IMR-90 (cell line): ENCODE measurements around the gene HOXD12. TPM values are rescaled to one million over a fixed set of nuclear protein-coding genes. Genes with fewer than 3 reads are reported as not detected.

ENCODE experiments used
- ATAC-seq: fragments of 200-7000 bp; cut with Tn5 transposase; 2 replicates; pipeline ENCODE4 v1.9.1; 2020; ENCODE audit warnings: low read depth, mild to moderate bottlenecking, moderate library complexity
- BruUV-seq: library from RNA; stranded (reverse); fragments of 400-500 nt; replicated peaks from 2 replicates; lab custom pipeline; 2021; lab: Mats Ljungman, UMichigan
- CTCF ChIA-PET: fragments of 300-600 bp; formaldehyde crosslinking; extraction: SDS; loops from one replicate; lab custom pipeline; 2021; ENCODE audit warnings: antibody characterized with exemption; lab: Yijun Ruan, JAX
- POLR2A ChIA-PET: fragments of 300-600 bp; sonication (Branson Sonifier 250); formaldehyde crosslinking; loops from one replicate; lab custom pipeline; 2022; ENCODE audit warnings: antibody characterized with exemption; ENCODE audit not compliant: unreplicated experiment; lab: Charles Lee
- DNase-seq: peaks from one replicate; pipeline ENCODE4 v3.0.0; 2013
- H2AFZ ChIP-seq: replicated peaks from 2 replicates; pipeline ENCODE3; 2013; ENCODE audit warnings: low read length, mild to moderate bottlenecking; ENCODE audit not compliant: poor library complexity
- H2AK5ac ChIP-seq: 2 replicates; pipeline ENCODE4 v1.6.1; 2013; ENCODE audit warnings: low read depth, low read length, inconsistent platforms
- H2AK9ac ChIP-seq: replicated peaks from 2 replicates; pipeline ENCODE3; 2013; ENCODE audit warnings: mild to moderate bottlenecking, low read depth, low read length, moderate library complexity; ENCODE audit not compliant: poor library complexity
- H2BK120ac ChIP-seq: 2 replicates; pipeline ENCODE4 v1.6.1; 2013; ENCODE audit warnings: low read depth, low read length, inconsistent platforms
- H2BK15ac ChIP-seq: 3 replicates; pipeline ENCODE4 v1.6.1; 2013; ENCODE audit warnings: low read depth, low read length, inconsistent platforms
- H2BK20ac ChIP-seq: 2 replicates; pipeline ENCODE4 v1.6.1; 2013; ENCODE audit warnings: low read depth, mild to moderate bottlenecking, inconsistent platforms, low read length, moderate library complexity
- H2BK5ac ChIP-seq: 2 replicates; pipeline ENCODE4 v1.6.1; 2013; ENCODE audit warnings: mild to moderate bottlenecking, low read depth, low read length, inconsistent platforms; ENCODE audit not compliant: poor library complexity, severe bottlenecking
- H3K14ac ChIP-seq: replicated peaks from 2 replicates; pipeline ENCODE4 v1.6.1; 2013; ENCODE audit warnings: low read depth, low read length, inconsistent platforms
- H3K18ac ChIP-seq: 2 replicates; pipeline ENCODE4 v1.6.1; 2013; ENCODE audit warnings: low read depth, low read length, control low read depth
- H3K23ac ChIP-seq: 2 replicates; pipeline ENCODE4 v1.6.1; 2013; ENCODE audit warnings: low read depth, low read length, inconsistent platforms
- H3K27ac ChIP-seq: 2 replicates; pipeline ENCODE4 v1.5.1; 2013; ENCODE audit warnings: mild to moderate bottlenecking, control low read depth, low read length; ENCODE audit not compliant: insufficient read depth
- H3K27me3 ChIP-seq: 2 replicates; pipeline ENCODE4 v1.6.1; 2013; ENCODE audit warnings: low read length; ENCODE audit not compliant: control insufficient read depth, insufficient read depth
- H3K36me3 ChIP-seq: 2 replicates; pipeline ENCODE4 v1.6.1; 2013; ENCODE audit warnings: low read length, mixed read lengths; ENCODE audit not compliant: control insufficient read depth, insufficient read depth
- H3K4ac ChIP-seq: 2 replicates; pipeline ENCODE4 v1.6.1; 2013; ENCODE audit warnings: low read depth, low read length, inconsistent platforms
- H3K4me1 ChIP-seq: 2 replicates; pipeline ENCODE4 v1.6.1; 2013; ENCODE audit warnings: low read length, mixed read lengths; ENCODE audit not compliant: control insufficient read depth, insufficient read depth
- H3K4me2 ChIP-seq: 2 replicates; pipeline ENCODE4 v1.6.1; 2013; ENCODE audit warnings: low read depth, mild to moderate bottlenecking, control low read depth, low read length, moderate library complexity
- H3K4me3 ChIP-seq: 2 replicates; pipeline ENCODE4 v1.5.1; 2013; ENCODE audit warnings: low read depth, mild to moderate bottlenecking, control low read depth, low read length, moderate library complexity; ENCODE audit not compliant: insufficient read depth
- H3K56ac ChIP-seq: 2 replicates; pipeline ENCODE4 v1.6.1; 2013; ENCODE audit warnings: low read length, inconsistent platforms; ENCODE audit not compliant: insufficient read depth; ENCODE audit errors: extremely low read depth
- H3K79me1 ChIP-seq, 2 experiments: 2 replicates each; pipeline ENCODE4 v1.6.1; 2013; ENCODE audit warnings: low read length in 2 of 2, inconsistent platforms in 1 of 2, low read depth in 1 of 2
- H3K9ac ChIP-seq: 2 replicates; pipeline ENCODE4 v1.6.1; 2013; ENCODE audit warnings: low read depth, low read length, control low read depth
- H3K9me1 ChIP-seq: 2 replicates; pipeline ENCODE4 v1.6.1; 2013; ENCODE audit warnings: low read length, inconsistent platforms; ENCODE audit not compliant: insufficient read depth
- H3K9me3 ChIP-seq: 2 replicates; pipeline ENCODE4 v1.6.1; 2013; ENCODE audit warnings: low read length; ENCODE audit not compliant: control insufficient read depth, insufficient read depth
- H4K20me1 ChIP-seq: 2 replicates; pipeline ENCODE4 v1.6.1; 2013; ENCODE audit warnings: low read length, inconsistent platforms; ENCODE audit not compliant: insufficient read depth
- H4K5ac ChIP-seq: 2 replicates; pipeline ENCODE4 v1.6.1; 2013; ENCODE audit warnings: mild to moderate bottlenecking, low read depth, low read length, control low read depth
- H4K8ac ChIP-seq, 2 experiments: 2 replicates each; pipeline ENCODE4 v1.6.1; 2013; ENCODE audit warnings: low read depth in 2 of 2, low read length in 2 of 2, control low read depth in 1 of 2, inconsistent platforms in 1 of 2
- H4K91ac ChIP-seq: 2 replicates; pipeline ENCODE4 v1.6.1; 2013; ENCODE audit warnings: low read depth, low read length, inconsistent platforms; ENCODE audit not compliant: insufficient read depth
- BHLHE40 ChIP-seq: fragments of 150-350 bp; IDR thresholded peaks from 2 replicates; pipeline ENCODE4 v1.6.1; 2016; ENCODE audit warnings: mild to moderate bottlenecking, low read depth, low read length
- CEBPB ChIP-seq: IDR thresholded peaks from 2 replicates; pipeline ENCODE4 v1.6.1; 2012; ENCODE audit warnings: low read depth, low read length, improper control_type of control experiment
- CHD1 ChIP-seq: IDR thresholded peaks from 2 replicates; pipeline ENCODE4 v1.6.1; 2012; ENCODE audit warnings: low read depth, low read length, improper control_type of control experiment
- FOS ChIP-seq: fragments of 150-350 bp; IDR thresholded peaks from 2 replicates; pipeline ENCODE4 v1.6.1; 2016; ENCODE audit warnings: low read depth, low read length
- MAFK ChIP-seq: IDR thresholded peaks from 2 replicates; pipeline ENCODE4 v1.6.1; 2012; ENCODE audit warnings: low read depth, low read length, improper control_type of control experiment
- MAZ ChIP-seq: IDR thresholded peaks from 2 replicates; pipeline ENCODE4 v1.6.1; 2012; ENCODE audit warnings: low read depth, mild to moderate bottlenecking, low read length, improper control_type of control experiment, moderate library complexity, borderline replicate concordance
- MXI1 ChIP-seq: IDR thresholded peaks from 2 replicates; pipeline ENCODE4 v1.6.1; 2012; ENCODE audit warnings: low read depth, mild to moderate bottlenecking, low read length, moderate library complexity, borderline replicate concordance
- NFE2L2 ChIP-seq: fragments of 150-350 bp; IDR thresholded peaks from 2 replicates; pipeline ENCODE4 v1.6.1; 2016; ENCODE audit warnings: low read depth, mild to moderate bottlenecking, low read length
- POLR2A ChIP-seq: IDR thresholded peaks from 2 replicates; pipeline ENCODE4 v1.6.1; 2012; ENCODE audit warnings: mild to moderate bottlenecking, low read depth, low read length
- RAD21 ChIP-seq: IDR thresholded peaks from 2 replicates; pipeline ENCODE4 v1.6.1; 2012; ENCODE audit warnings: low read length, improper control_type of control experiment
- RCOR1 ChIP-seq: IDR thresholded peaks from 2 replicates; pipeline ENCODE4 v1.6.1; 2012; ENCODE audit warnings: mild to moderate bottlenecking, low read length, improper control_type of control experiment; ENCODE audit not compliant: insufficient replicate concordance
- RFX5 ChIP-seq: IDR thresholded peaks from 2 replicates; pipeline ENCODE4 v1.8.0; 2012; ENCODE audit warnings: low read depth, mild to moderate bottlenecking, low read length, moderate library complexity
- SMC3 ChIP-seq: fragments of 150-350 bp; IDR thresholded peaks from 2 replicates; pipeline ENCODE4 v1.6.1; 2016; ENCODE audit warnings: low read depth, mild to moderate bottlenecking, antibody characterized with exemption, low read length, moderate library complexity
- dilution Hi-C: fragments of 300-500 bp; cut with HindIII; formaldehyde crosslinking; loops from one replicate; pipeline ENCODE4 v1.14.3; 2018; ENCODE audit warnings: low sequenced_read_pairs; ENCODE audit not compliant: unreplicated experiment
- in situ Hi-C: fragments of 300-500 bp; cut with MboI; formaldehyde crosslinking; loops from 3 replicates; pipeline ENCODE4 v1.14.3; 2019; ENCODE audit warnings: low sequenced_read_pairs, inconsistent platforms, mixed read lengths
- intact Hi-C: fragments of 100-400 bp; cut with micrococcal nuclease; formaldehyde crosslinking; loops from 2 replicates; pipeline ENCODE4 v1.10.0; 2022
- polyA plus RNA-seq, 3 experiments: library from polyadenylated mRNA; depleted of rRNA; stranded (reverse); fragments of >200 nt; gene quantifications; 2 replicates each; pipeline ENCODE4 v1.2.3, GENCODE V29; 2012; ENCODE audit warnings: low replicate concordance in 1 of 3
- total RNA-seq: library from RNA; depleted of rRNA; stranded (reverse); fragments of >200 nt; gene quantifications from 2 replicates; pipeline ENCODE4 v1.2.3, GENCODE V29; 2012
- TF ChIP-seq, protein P1 (sequence below): conservative IDR thresholded peaks from 2 replicates; pipeline ENCODE4 v1.5.1; 2012; ENCODE audit warnings: mild to moderate bottlenecking, low read depth, low read length, improper control_type of control experiment
- TF ChIP-seq, protein P2 (sequence below): fragments of 150-350 bp; IDR thresholded peaks from 2 replicates; pipeline ENCODE4 v1.6.1; 2017; ENCODE audit warnings: mild to moderate bottlenecking, antibody characterized with exemption, low read length, low read depth

Gene HOXD12
- total and polyA plus RNA-seq, 2 of the 4 experiments (the other 2 are of a cell fraction), result not detected

DNA sequence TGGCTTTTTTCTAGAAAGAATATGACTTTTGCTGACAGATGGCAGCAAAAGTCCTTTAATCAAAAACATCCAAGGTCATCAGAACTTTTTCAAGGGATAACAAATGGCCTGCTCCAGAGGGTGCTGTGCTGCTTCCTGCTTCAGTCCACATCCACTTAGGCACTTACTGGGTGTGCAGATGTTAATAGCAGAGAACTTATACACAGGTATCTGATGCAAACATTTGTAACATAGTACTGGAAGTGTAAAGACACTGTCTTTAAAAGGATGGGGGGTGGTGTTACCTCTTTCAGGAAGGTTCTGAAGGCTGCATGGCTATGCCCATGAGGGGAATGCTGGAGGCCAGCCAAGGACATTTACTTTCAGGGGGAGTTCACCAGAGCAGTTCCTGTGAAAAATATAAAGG is 35.4 kb downstream of the HOXD12 start:
- CTCF ChIA-PET, result interaction anchor here (3.0 kb wide), 1 partner anchor 320 kb away, joined by 9 read pairs; no protein-coding TSS in a partner anchor
- H3K27me3 ChIP-seq, result peaks cover 93% of the 10 kb centered on the region
- H4K91ac ChIP-seq, result no peak overlapping the region

More for the DNA sequence above, 35.4 kb downstream of the HOXD12 start:
- intact Hi-C loops (loop anchor here (1.0 kb wide), 1 partner anchor 24 kb away; no protein-coding TSS in a partner anchor), dilution Hi-C loops (no loop called here), in situ Hi-C loops (no loop called here)
- H4K5ac ChIP-seq, result no peak overlapping the region
- no peak overlapping the region for H2BK5ac ChIP-seq
- H3K23ac ChIP-seq, result no peak overlapping the region
- no peak overlapping the region for H4K8ac ChIP-seq
- TF ChIP-seq MXI1 (no peak), MAFK (no peak), NFE2L2 (no peak), POLR2A (no peak), RCOR1 (no peak), CEBPB (no peak), BHLHE40 (no peak), RAD21 (no peak), FOS (no peak), SMC3 (no peak), MAZ (no peak), CHD1 (no peak), RFX5 (no peak)
- TF ChIP-seq, protein P1, sequence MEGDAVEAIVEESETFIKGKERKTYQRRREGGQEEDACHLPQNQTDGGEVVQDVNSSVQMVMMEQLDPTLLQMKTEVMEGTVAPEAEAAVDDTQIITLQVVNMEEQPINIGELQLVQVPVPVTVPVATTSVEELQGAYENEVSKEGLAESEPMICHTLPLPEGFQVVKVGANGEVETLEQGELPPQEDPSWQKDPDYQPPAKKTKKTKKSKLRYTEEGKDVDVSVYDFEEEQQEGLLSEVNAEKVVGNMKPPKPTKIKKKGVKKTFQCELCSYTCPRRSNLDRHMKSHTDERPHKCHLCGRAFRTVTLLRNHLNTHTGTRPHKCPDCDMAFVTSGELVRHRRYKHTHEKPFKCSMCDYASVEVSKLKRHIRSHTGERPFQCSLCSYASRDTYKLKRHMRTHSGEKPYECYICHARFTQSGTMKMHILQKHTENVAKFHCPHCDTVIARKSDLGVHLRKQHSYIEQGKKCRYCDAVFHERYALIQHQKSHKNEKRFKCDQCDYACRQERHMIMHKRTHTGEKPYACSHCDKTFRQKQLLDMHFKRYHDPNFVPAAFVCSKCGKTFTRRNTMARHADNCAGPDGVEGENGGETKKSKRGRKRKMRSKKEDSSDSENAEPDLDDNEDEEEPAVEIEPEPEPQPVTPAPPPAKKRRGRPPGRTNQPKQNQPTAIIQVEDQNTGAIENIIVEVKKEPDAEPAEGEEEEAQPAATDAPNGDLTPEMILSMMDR, result no peak
- TF ChIP-seq, protein P2, sequence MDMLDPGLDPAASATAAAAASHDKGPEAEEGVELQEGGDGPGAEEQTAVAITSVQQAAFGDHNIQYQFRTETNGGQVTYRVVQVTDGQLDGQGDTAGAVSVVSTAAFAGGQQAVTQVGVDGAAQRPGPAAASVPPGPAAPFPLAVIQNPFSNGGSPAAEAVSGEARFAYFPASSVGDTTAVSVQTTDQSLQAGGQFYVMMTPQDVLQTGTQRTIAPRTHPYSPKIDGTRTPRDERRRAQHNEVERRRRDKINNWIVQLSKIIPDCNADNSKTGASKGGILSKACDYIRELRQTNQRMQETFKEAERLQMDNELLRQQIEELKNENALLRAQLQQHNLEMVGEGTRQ, result no peak
- H3K9ac ChIP-seq, result no peak overlapping the region
- no peak overlapping the region for H3K18ac ChIP-seq
- H3K27ac ChIP-seq, result no peak overlapping the region
- H2BK15ac ChIP-seq, result no peak overlapping the region
- no peaks in the 10 kb centered on the region for H4K20me1 ChIP-seq
- no peak overlapping the region for H2AK5ac ChIP-seq
- no peak overlapping the region for H2BK120ac ChIP-seq
- H2BK20ac ChIP-seq, result no peak overlapping the region
- H3K9me3 ChIP-seq, result peaks cover 3% of the 10 kb centered on the region
- no peaks in the 10 kb centered on the region for H3K9me1 ChIP-seq
- no peak overlapping the region for H3K4me2 ChIP-seq
- DNase-seq, result no peak
- no peak overlapping the region for H3K56ac ChIP-seq
- no peak for ATAC-seq
- no peak overlapping the region for H3K4me3 ChIP-seq
- H2AK9ac ChIP-seq, result no peak overlapping the region
- no peak overlapping the region for H2AFZ ChIP-seq
- no peaks in the 10 kb centered on the region for H3K4me1 ChIP-seq
- no TSS peak for BruUV-seq
- H3K14ac ChIP-seq, result no peak overlapping the region
- no peaks in the 10 kb centered on the region for H3K36me3 ChIP-seq
- H3K79me1 ChIP-seq, result no peaks in the 10 kb centered on the region
- H3K4ac ChIP-seq, result no peak overlapping the region
- POLR2A ChIA-PET, result no interaction called here
